ENCODE measurements around the gene ROBO3. TPM values are rescaled to one million over a fixed set of nuclear protein-coding genes. Genes with fewer than 3 reads are reported as not detected.

The ROBO3 gene
- total RNA-seq, 2 experiments from 2014 or later: 26.2 to 27.2 TPM

DNA sequence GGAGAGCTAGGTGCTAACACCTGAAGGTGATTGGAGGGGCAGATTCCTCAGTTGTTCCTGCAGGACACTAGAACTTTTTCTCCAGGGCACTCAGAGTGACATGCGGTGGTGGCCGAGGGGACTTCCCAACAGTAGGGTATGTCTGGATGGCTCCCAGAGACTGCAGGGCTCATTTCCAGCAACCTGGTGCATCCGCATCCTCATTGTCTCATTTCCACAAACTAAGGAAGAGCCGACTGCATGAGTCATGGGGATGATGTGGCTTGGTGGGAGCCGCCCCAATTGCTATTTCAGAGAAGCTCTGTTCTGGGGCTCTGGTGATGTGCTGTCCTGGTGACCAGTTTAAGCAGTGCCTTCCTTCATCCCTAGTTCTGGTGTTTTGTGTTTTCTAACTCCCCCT, 35.2 kb downstream of the ROBO3 start:
- Histone ChIP-seq H3K36me3 (ENCODE audit: insufficient read depth, low read length) (no peaks in the 10 kb centered on the region), H3K27ac (ENCODE audit: low read depth in 1 of 2, low read length in 2 of 2) (no peak overlapping the region), H3K27me3 (ENCODE audit: control insufficient read depth in 1 of 2, insufficient read depth in 2 of 2, low read length in 2 of 2) (peaks cover 6 to 8% of the 10 kb centered on the region in 2 experiments), H3K4me1 (ENCODE audit: insufficient read depth, low read length) (peaks cover 5% of the 10 kb centered on the region), H3K9me3 (ENCODE audit: control insufficient read depth in 1 of 2, insufficient read depth in 1 of 2, low read length in 2 of 2) (no peaks in the 10 kb centered on the region), H3K4me3 (ENCODE audit: low read length) (no peak overlapping the region)
- CTCF ChIA-PET: no interaction called here
- Mint-ChIP-seq H3K4me3 (no peak overlapping the region), H3K27ac (no peak overlapping the region), H3K36me3 (ENCODE audit: low read depth) (no peaks in the 10 kb centered on the region), H3K4me1 (ENCODE audit: low read depth) (peaks cover 9% of the 10 kb centered on the region), H3K9me3 (no peaks in the 10 kb centered on the region), H3K27me3 (peaks cover 35% of the 10 kb centered on the region)
- ATAC-seq (ENCODE audit: poor library complexity): no peak
- TF ChIP-seq, protein P1, sequence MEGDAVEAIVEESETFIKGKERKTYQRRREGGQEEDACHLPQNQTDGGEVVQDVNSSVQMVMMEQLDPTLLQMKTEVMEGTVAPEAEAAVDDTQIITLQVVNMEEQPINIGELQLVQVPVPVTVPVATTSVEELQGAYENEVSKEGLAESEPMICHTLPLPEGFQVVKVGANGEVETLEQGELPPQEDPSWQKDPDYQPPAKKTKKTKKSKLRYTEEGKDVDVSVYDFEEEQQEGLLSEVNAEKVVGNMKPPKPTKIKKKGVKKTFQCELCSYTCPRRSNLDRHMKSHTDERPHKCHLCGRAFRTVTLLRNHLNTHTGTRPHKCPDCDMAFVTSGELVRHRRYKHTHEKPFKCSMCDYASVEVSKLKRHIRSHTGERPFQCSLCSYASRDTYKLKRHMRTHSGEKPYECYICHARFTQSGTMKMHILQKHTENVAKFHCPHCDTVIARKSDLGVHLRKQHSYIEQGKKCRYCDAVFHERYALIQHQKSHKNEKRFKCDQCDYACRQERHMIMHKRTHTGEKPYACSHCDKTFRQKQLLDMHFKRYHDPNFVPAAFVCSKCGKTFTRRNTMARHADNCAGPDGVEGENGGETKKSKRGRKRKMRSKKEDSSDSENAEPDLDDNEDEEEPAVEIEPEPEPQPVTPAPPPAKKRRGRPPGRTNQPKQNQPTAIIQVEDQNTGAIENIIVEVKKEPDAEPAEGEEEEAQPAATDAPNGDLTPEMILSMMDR (IDR thresholded peaks at IDR 0.05): no peak
- intact Hi-C loops (cut with DNase I, micrococcal nuclease): no loop called here
- no peak for DNase-seq
- POLR2A ChIA-PET: no interaction called here

DNA sequence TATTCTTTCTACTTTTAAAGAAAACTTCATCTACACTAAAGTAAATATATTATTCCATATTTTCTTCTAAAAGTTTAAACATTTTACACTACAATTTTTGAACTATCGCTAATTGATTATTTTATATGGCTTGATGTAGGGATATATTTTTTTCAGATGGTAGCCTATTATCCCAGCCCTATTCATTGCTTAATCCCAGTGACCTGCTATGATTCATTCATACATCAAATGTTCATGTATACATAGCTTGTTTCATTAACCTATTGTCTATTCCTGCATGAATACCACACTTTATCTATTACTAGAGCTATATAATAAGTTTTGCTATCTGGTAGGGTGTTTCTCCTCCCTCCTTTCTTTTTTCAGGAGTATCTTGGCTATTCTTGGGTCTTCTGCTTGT, 37.4 kb downstream of the ROBO3 start:
- Mint-ChIP-seq H3K4me3 (no peak overlapping the region), H3K9me3 (no peaks in the 10 kb centered on the region), H3K27me3 (peaks cover 45% of the 10 kb centered on the region), H3K4me1 (ENCODE audit: low read depth) (peaks cover 5% of the 10 kb centered on the region), H3K36me3 (ENCODE audit: low read depth) (no peaks in the 10 kb centered on the region), H3K27ac (no peak overlapping the region)
- no peak for DNase-seq
- Histone ChIP-seq H3K27ac (ENCODE audit: low read depth in 1 of 2, low read length in 2 of 2) (no peak overlapping the region), H3K4me1 (ENCODE audit: insufficient read depth, low read length) (peaks cover 2% of the 10 kb centered on the region), H3K9me3 (ENCODE audit: control insufficient read depth in 1 of 2, insufficient read depth in 1 of 2, low read length in 2 of 2) (no peaks in the 10 kb centered on the region), H3K4me3 (ENCODE audit: low read length) (no peak overlapping the region), H3K27me3 (ENCODE audit: control insufficient read depth in 1 of 2, insufficient read depth in 2 of 2, low read length in 2 of 2) (peaks cover 6 to 8% of the 10 kb centered on the region in 2 experiments), H3K36me3 (ENCODE audit: insufficient read depth, low read length) (no peaks in the 10 kb centered on the region)
- TF ChIP-seq, protein P1 (IDR thresholded peaks at IDR 0.05): no peak
- ChIA-PET CTCF (no interaction called here), POLR2A (no interaction called here)
- no peak for ATAC-seq (ENCODE audit: poor library complexity)
- intact Hi-C loops (cut with DNase I, micrococcal nuclease): no loop called here

DNA sequence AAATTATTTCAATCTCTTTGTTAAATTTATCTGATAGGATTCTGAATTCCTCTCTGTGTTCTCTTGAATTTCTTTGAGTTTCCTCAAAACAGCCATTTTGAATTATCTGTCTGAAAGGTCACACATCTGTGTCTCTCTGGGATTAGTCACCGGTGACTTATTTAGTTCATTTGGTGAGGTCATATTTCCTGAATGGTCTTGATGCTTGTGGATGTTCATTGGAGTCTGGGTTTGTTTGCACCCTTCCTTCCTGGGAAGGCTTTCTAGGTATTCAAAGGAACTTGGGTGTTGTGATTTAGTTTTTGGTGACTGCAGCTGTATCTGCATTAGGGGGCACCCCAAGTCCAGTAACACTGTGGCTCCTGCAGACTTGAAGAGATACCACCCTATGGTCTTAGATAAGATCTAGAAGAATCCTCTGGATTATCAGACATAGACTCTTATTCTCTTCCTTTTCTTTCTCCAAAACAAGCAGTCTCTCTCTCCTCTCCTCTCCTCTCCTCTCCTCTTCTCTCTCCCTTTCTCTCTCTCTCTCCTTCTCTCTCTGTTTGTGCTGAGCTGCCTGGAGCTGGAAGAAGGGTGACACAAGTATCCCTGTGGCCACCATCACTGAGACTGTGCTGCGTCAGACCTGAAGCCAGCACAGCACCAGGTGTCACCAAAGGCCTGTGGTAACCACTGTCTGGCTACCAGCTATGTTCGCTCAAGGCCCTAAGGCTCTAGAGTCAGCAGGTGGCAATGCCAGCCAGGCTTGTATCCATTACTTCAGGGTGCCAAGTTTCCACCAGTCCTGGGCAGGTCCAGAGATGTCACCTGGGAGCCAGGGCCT, 50.5 kb downstream of the ROBO3 start:
- H3K27me3 Mint-ChIP-seq: peaks cover 5% of the 10 kb centered on the region
- DNase-seq: peak in 4 of 14 experiments; percentile 5 to 41 (median 10)
- ChIA-PET CTCF (no interaction called here), POLR2A (no interaction called here)
- H3K27me3 ChIP-seq (ENCODE audit: control insufficient read depth in 1 of 2, insufficient read depth in 2 of 2, low read length in 2 of 2): peaks cover 0 to 4% of the 10 kb centered on the region in 2 experiments
- intact Hi-C loops (cut with DNase I, micrococcal nuclease): loop anchor here in 1 of 2 experiments (5.0 kb wide), 1 partner anchor 227 kb away; no protein-coding TSS in a partner anchor
- TF ChIP-seq, protein P1 (IDR thresholded peaks at IDR 0.05): no peak
- no peak for ATAC-seq (ENCODE audit: poor library complexity)
- H3K9me3 Mint-ChIP-seq: peaks cover 3% of the 10 kb centered on the region
- no peak overlapping the region for H3K27ac Mint-ChIP-seq
- H3K4me3 Mint-ChIP-seq: no peak overlapping the region
- no peak overlapping the region for H3K27ac ChIP-seq (ENCODE audit: low read depth in 1 of 2, low read length in 2 of 2)
- peaks cover 0 to 4% of the 10 kb centered on the region in 2 experiments for H3K9me3 ChIP-seq (ENCODE audit: control insufficient read depth in 1 of 2, insufficient read depth in 1 of 2, low read length in 2 of 2)
- H3K4me3 ChIP-seq (ENCODE audit: low read length): no peak overlapping the region
- H3K4me1 ChIP-seq (ENCODE audit: insufficient read depth, low read length): peaks cover 7% of the 10 kb centered on the region
- peaks cover 2% of the 10 kb centered on the region for H3K4me1 Mint-ChIP-seq (ENCODE audit: low read depth)
- no peaks in the 10 kb centered on the region for H3K36me3 Mint-ChIP-seq (ENCODE audit: low read depth)
- H3K36me3 ChIP-seq (ENCODE audit: insufficient read depth, low read length): no peaks in the 10 kb centered on the region

All from CD4-positive, alpha-beta T cell (primary cell).